AG09309 (cell line): ENCODE results near the gene SRSF12.

Experiments
- DNase-seq: peaks from one replicate; pipeline ENCODE4 v3.0.0-alpha.2; 2010; ENCODE audit warnings: low read depth
- H3K4me3 ChIP-seq: 2 replicates; pipeline ENCODE4 v1.5.1; 2011; ENCODE audit warnings: mild to moderate bottlenecking, low read depth, low read length, moderate library complexity; ENCODE audit not compliant: control insufficient read depth
- CTCF ChIP-seq: IDR thresholded peaks from 2 replicates; pipeline ENCODE4 v1.5.1; 2011; ENCODE audit warnings: mild to moderate bottlenecking, low read depth, low read length, inconsistent platforms; ENCODE audit not compliant: insufficient read depth, control insufficient read depth; ENCODE audit errors: missing control alignments

Gene SRSF12

GRCh38 chr6:89122625-89123024, 4.8 kb upstream of the SRSF12 start:
- DNase-seq, result no peak
- peak; percentile 56 for TF ChIP-seq CTCF
- no peak overlapping the region for H3K4me3 ChIP-seq

GRCh38 chr6:89121934-89122333, 4.1 kb upstream of the SRSF12 start:
- no peak for DNase-seq
- no peak for TF ChIP-seq CTCF
- no peak overlapping the region for H3K4me3 ChIP-seq

- H3K4me3 ChIP-seq, result no peak overlapping the region
- no peak for TF ChIP-seq CTCF
- DNase-seq, result no peak
Observed at GRCh38 chr6:89120371-89120770, 2.5 kb upstream of the SRSF12 start.

GRCh38 chr6:89118931-89119330, 1.1 kb upstream of the SRSF12 start:
- TF ChIP-seq CTCF, result no peak
- no peak for DNase-seq
- H3K4me3 ChIP-seq, result no peak overlapping the region

GRCh38 chr6:89116702-89117101, 1.2 kb downstream of the SRSF12 start:
- DNase-seq, result no peak
- no peak overlapping the region for H3K4me3 ChIP-seq
- no peak for TF ChIP-seq CTCF

- no peak for DNase-seq
- no peak overlapping the region for H3K4me3 ChIP-seq
- TF ChIP-seq CTCF, result no peak
Observed at GRCh38 chr6:89111933-89112332, 5.9 kb downstream of the SRSF12 start.

GRCh38 chr6:89110284-89110683, 7.6 kb downstream of the SRSF12 start:
- no peak for TF ChIP-seq CTCF
- no peak for DNase-seq
- H3K4me3 ChIP-seq, result no peak overlapping the region
